Stimulated activated CD8-positive, alpha-beta memory T cell treated with anti-CD3 and anti-CD28 coated beads, Interleukin-12 subunit alpha, Interleukin-12 subunit beta, amount 100 ng/mL, for 24 hours (primary cell): Measurements from ENCODE around the gene SNX8.

Experiments
- DNase-seq: peaks from one replicate; pipeline ENCODE4 v3.0.0-alpha.2; 2020; ENCODE audit errors: extremely low read depth

SNX8 gene

GRCh38 chr7:2244404-2244995, 69.7 kb downstream of the SNX8 start:
- DNase-seq, result no peak

GRCh38 chr7:2243458-2243857, 70.8 kb downstream of the SNX8 start:
- DNase-seq, result no peak

- no peak for DNase-seq
These were observed 71.5 kb downstream of the SNX8 start for GRCh38 chr7:2242541-2243429.

- peak; percentile 49 for DNase-seq
These were observed 72.4 kb downstream of the SNX8 start, which contains the start of the genes MRM2 and NUDT1 for GRCh38 chr7:2241580-2242540. Gene MRM2 (minus strand): TSS chr7:2242205. CDS start chr7:2242169, 36 bp downstream. Gene NUDT1 (plus strand): TSS chr7:2242226. CDS start chr7:2244575, 2,349 bp downstream.

DNA sequence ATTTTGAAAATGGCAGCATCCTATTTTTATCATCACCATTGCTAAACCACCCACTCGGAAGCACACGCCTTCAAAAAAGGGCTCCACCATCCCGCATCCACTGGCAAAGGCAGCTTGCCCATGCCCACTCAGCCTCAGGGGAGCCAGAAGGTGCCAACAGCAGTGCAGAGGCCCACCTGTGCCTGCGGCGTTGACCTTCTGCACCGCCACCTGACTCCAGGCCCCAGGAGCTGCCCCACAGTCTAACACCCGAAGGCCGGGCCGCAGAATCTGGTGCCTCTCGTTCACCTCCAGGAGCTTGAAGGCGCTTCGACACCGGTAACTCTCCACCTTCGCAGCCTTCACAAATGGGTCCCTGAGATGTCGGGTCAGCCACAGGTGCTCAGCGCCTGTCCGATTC, 75.0 kb downstream of the SNX8 start:
- DNase-seq, result no peak

GRCh38 chr7:2237109-2237602, 77.1 kb downstream of the SNX8 start:
- DNase-seq, result no peak

GRCh38 chr7:2233926-2234325, 80.3 kb downstream of the SNX8 start:
- DNase-seq, result no peak

DNA sequence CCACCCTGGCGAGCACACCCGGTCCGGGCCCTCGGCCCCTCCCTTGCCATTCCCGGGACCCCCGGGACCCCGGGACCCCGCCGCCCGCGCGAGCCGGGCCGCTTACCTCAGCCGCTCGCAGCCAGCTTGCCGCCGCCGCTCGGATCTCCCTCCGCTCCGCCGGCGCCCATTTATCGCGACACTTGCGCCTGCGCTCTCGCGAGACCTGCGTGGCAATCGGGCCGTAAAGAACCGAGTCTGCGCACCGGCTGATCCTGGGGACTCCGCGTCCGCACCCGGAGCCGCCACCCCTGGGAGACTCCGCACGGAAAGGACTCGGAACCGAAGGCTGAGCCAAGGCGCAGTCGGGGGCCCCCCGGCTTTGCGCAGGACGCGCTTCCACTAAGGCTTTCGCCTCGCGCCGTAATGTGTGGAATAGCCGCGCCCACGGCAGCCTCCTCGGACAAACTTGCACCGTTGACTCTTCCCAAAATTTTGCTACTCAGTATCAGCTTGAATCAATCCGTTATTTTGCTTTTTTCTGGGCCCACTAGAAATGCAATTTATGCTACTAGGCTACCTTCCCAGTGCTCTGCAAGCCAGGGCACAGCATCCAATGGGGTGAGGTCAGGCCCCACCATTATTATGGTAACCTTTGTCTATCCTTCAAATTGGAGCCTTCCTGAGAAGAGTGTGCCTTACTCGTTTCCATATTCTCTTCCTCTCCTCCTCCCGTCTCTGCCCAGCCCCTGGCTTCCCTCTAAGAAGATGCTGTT, 81.3 kb downstream of the SNX8 start, which contains the start of gene MAD1L1:
MAD1L1 (minus strand) TSS at position 180 of the 755 bp plus-strand sequence. CDS start 2,812 bp downstream, outside the sequence.
- DNase-seq, result peak; percentile 71

DNA sequence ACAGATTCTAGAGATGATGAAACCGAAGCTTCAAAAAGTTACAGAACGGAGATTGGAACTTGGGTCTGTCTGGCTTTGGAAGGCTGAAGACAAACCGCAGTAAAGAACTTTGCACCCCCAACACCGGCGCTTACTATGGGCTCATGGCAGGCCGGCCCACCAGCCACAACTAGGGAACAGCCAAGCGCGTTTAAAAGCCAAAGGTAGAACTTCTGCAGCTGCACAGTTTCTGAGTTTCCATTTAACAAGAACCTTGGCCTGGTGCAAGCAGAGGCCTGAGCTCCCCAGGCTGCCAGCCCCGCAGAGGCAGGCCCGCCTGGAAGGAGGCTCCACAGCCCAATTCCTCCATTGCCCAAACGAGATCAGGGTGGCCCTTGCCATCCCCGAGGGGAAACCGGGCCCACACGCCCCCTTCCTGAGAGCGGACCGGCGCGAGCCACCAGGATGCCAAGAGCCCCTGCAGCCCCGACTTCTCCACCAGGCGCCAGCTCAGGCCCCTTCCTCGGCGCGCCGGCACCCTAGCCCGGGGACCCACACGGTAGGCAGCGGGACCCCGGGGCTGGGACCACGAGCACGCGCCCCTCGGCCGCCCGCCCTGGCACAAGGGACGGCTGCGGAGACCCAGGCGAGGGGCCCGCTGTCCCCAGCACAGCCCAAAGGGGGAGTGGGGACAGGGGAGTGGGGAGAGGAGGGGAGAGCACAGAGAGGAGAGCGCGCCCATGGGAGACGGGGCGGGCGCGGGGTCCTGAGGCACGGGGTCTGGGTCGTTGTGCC, 82.1 kb downstream of the SNX8 start:
- no peak for DNase-seq

- DNase-seq, result no peak
These were observed 83.4 kb downstream of the SNX8 start for GRCh38 chr7:2230882-2231281.

- no peak for DNase-seq
These were observed 84.0 kb downstream of the SNX8 start for GRCh38 chr7:2230226-2230625.

DNA sequence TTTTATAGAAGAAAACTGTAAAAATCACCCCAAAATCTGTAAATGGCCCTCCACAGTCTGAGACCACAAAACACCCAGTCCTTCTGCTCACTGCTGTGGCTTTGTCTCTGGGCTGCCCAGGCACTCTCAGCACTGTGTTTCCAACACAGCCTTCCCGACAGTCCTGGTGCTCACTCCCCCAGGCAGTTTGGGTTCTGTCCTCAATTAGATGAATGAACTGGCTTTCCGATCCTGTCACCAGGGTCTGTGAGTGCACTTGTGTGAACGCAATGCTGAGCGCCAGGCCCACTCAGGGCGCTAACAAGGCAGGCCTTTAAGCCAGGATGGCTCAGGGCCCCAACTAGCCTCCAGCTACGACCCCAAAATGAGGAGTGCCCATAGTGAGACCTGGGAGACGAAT, 84.8 kb downstream of the SNX8 start:
- DNase-seq, result no peak

GRCh38 chr7:2228921-2229320, 85.3 kb downstream of the SNX8 start:
- no peak for DNase-seq

- no peak for DNase-seq
These were observed 86.5 kb downstream of the SNX8 start for GRCh38 chr7:2227699-2228098.

DNA sequence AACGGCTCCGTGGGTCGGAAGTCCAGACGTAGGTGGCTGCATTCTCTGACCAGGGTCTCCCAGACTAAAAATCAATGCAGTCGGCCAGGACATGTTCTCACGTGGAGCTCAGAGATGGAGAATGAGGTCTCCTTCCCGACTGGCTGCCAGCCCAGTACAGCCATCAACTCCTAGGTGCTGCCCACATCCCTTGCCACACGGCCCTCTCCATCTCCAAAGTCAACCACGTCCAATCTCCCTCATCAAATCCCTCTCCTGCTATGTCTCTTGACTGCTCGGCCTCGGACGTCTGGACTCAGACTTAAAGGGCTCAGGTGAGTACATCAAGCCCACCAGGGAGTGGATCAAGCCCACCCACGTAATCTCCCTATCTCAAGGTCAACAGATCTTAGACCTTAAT, 88.4 kb downstream of the SNX8 start:
- DNase-seq, result no peak

- DNase-seq, result no peak
These were observed 88.9 kb downstream of the SNX8 start for GRCh38 chr7:2225336-2225735.

- no peak for DNase-seq
These were observed 89.3 kb downstream of the SNX8 start for GRCh38 chr7:2224934-2225333.

- no peak for DNase-seq
These were observed 89.7 kb downstream of the SNX8 start for GRCh38 chr7:2224491-2224928.

DNA sequence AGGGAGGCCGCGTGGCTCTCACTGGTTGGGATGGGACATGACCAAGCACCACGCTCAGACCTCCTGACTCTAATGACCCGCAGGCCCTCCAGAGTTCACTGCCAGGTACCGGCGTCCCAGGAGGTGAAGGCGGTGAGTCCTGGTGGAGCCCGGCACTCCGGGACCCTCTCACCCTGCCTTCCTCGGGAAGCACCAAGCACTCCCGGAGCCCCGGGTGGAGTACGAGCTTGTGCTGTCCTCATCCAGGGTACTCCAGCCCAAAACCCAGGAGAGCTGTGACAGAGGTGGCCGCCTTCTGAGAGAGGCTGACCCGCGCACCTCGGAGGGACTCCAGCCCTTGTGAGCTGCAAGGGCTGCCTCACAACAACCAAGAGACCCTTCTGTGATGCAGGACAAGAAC, 90.9 kb downstream of the SNX8 start:
- no peak for DNase-seq

DNA sequence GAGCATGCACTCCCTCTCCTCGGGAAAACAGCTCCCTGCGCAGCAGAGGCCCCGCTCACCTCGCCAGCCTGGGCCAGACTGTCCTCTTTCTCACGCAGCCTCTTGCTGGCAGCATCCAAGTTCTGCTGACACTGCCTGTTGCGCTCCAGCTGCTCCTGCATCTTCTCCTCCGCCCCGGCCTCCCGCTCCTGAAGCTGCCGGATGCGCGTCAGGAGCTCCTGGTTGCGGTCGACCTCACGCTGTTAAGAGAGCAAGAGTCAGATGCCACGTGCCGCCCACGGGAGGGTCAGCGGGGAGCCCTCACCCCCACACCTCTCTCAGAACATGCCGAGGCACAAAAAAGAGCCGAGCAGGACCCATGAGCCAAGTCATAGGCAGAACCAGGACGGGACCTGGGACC, 91.7 kb downstream of the SNX8 start:
- no peak for DNase-seq
